Neural progenitor cell (in vitro differentiated cells): ENCODE results near the gene CCDC167. TPM values are rescaled to one million over a fixed set of nuclear protein-coding genes. Genes with fewer than 3 reads are reported as not detected.

Experiments
- DNase-seq: peaks from one replicate; pipeline ENCODE4 v3.0.0-alpha.2; 2016; ENCODE audit warnings: low spot score
- H2AFZ ChIP-seq: fragments of 200-600 bp; sonication (generic); replicated peaks from 2 replicates; pipeline ENCODE4 v1.6.1; 2016; ENCODE audit warnings: antibody characterized with exemption
- H3F3A ChIP-seq: fragments of 200-600 bp; sonication (generic); 2 replicates; pipeline ENCODE4 v1.6.1; 2016; ENCODE audit warnings: antibody characterized with exemption, low read depth
- H3K27ac ChIP-seq: fragments of 200-600 bp; sonication (generic); 2 replicates; pipeline ENCODE4 v1.5.1; 2016; ENCODE audit warnings: mild to moderate bottlenecking
- H3K27me3 ChIP-seq: fragments of 200-600 bp; sonication (generic); 2 replicates; pipeline ENCODE4 v1.6.1; 2016; ENCODE audit warnings: mild to moderate bottlenecking, moderate library complexity
- H3K36me3 ChIP-seq: fragments of 200-600 bp; sonication (generic); 2 replicates; pipeline ENCODE4 v1.5.1; 2016
- H3K4me1 ChIP-seq: fragments of 200-600 bp; sonication (generic); 2 replicates; pipeline ENCODE4 v1.6.1; 2016; ENCODE audit warnings: mixed run types
- H3K4me2 ChIP-seq: fragments of 200-600 bp; sonication (generic); 2 replicates; pipeline ENCODE4 v1.6.1; 2016
- H3K4me3 ChIP-seq: fragments of 200-600 bp; sonication (generic); 2 replicates; pipeline ENCODE4 v1.5.1; 2016
- H3K79me2 ChIP-seq: fragments of 200-600 bp; sonication (generic); 2 replicates; pipeline ENCODE4 v1.6.1; 2016; ENCODE audit warnings: low read depth
- H3K9ac ChIP-seq: fragments of 200-600 bp; sonication (generic); 2 replicates; pipeline ENCODE4 v1.6.1; 2016
- H3K9me3 ChIP-seq: fragments of 200-600 bp; sonication (generic); 2 replicates; pipeline ENCODE4 v1.5.1; 2016; ENCODE audit warnings: low read depth
- H4K20me1 ChIP-seq: fragments of 200-600 bp; sonication (generic); 2 replicates; pipeline ENCODE4 v1.6.1; 2016; ENCODE audit warnings: low read depth
- H3K27ac Mint-ChIP-seq: 3 replicates; pipeline ENCODE4 v1.8.0; 2021; ENCODE audit warnings: mixed read lengths
- H3K27me3 Mint-ChIP-seq: 2 replicates; pipeline ENCODE4 v1.8.0; 2022; ENCODE audit warnings: low read depth, mild to moderate bottlenecking, inconsistent platforms, moderate library complexity, mixed read lengths; ENCODE audit not compliant: insufficient read depth
- H3K36me3 Mint-ChIP-seq: 3 replicates; pipeline ENCODE4 v1.8.0; 2021; ENCODE audit warnings: mixed read lengths
- H3K4me1 Mint-ChIP-seq: 3 replicates; pipeline ENCODE4 v1.8.0; 2021; ENCODE audit warnings: mixed read lengths
- H3K4me3 Mint-ChIP-seq: 3 replicates; pipeline ENCODE4 v1.8.0; 2021; ENCODE audit warnings: mild to moderate bottlenecking, moderate library complexity, mixed read lengths
- H3K9me3 Mint-ChIP-seq: 3 replicates; pipeline ENCODE4 v1.8.0; 2020; ENCODE audit warnings: mixed read lengths
- CTCF ChIP-seq: fragments of 200-600 bp; sonication (generic); IDR thresholded peaks from 2 replicates; pipeline ENCODE4 v1.5.1; 2017; ENCODE audit warnings: antibody characterized with exemption, mild to moderate bottlenecking
- EZH2 ChIP-seq: fragments of 200-600 bp; sonication (generic); IDR thresholded peaks from 2 replicates; pipeline ENCODE4 v1.6.1; 2017; ENCODE audit warnings: antibody characterized with exemption, mild to moderate bottlenecking, moderate library complexity
- EZH2phosphoT487 ChIP-seq: fragments of 200-600 bp; sonication (generic); IDR thresholded peaks from 2 replicates; pipeline ENCODE4 v1.6.1; 2017; ENCODE audit warnings: antibody characterized with exemption
- total RNA-seq: library from RNA; depleted of rRNA; stranded (reverse); fragments of >200 nt; gene quantifications from 2 replicates; pipeline ENCODE4 v1.2.3, GENCODE V29; 2015; ENCODE audit warnings: low replicate concordance

CCDC167 gene
- total RNA-seq, 1 donor from 2014 or later, result 30.4 TPM

GRCh38 chr6:37456816-37457560 lies 42.7 kb downstream of the CCDC167 start:
- Mint-ChIP-seq H3K27me3 (peaks cover 3% of the 10 kb centered on the region), H3K4me3 (no peak overlapping the region), H3K4me1 (peaks cover 20% of the 10 kb centered on the region), H3K9me3 (no peaks in the 10 kb centered on the region), H3K36me3 (peaks cover 44% of the 10 kb centered on the region), H3K27ac (no peak overlapping the region)
- Histone ChIP-seq H3K4me2 (no peak overlapping the region), H3K27me3 (peaks cover 6% of the 10 kb centered on the region), H3K9me3 (no peaks in the 10 kb centered on the region), H3K4me1 (peaks cover 20% of the 10 kb centered on the region), H3K4me3 (no peak overlapping the region), H3K9ac (no peak overlapping the region), H3K27ac (no peak overlapping the region), H3F3A (peaks cover 33% of the 10 kb centered on the region), H3K79me2 (no peaks in the 10 kb centered on the region), H2AFZ (no peak overlapping the region), H4K20me1 (peaks cover 35% of the 10 kb centered on the region), H3K36me3 (peaks cover 8% of the 10 kb centered on the region)
- no peak for DNase-seq
- TF ChIP-seq CTCF (no peak), EZH2phosphoT487 (no peak), EZH2 (no peak)

- no peak for DNase-seq
- Histone ChIP-seq H3K4me2 (no peak overlapping the region), H3K4me1 (peaks cover 18% of the 10 kb centered on the region), H3K36me3 (no peaks in the 10 kb centered on the region), H2AFZ (no peak overlapping the region), H3K4me3 (no peak overlapping the region), H3K9ac (no peak overlapping the region), H3K79me2 (no peaks in the 10 kb centered on the region), H3K27me3 (peaks cover 6% of the 10 kb centered on the region), H3F3A (peaks cover 28% of the 10 kb centered on the region), H3K9me3 (no peaks in the 10 kb centered on the region), H4K20me1 (peaks cover 33% of the 10 kb centered on the region), H3K27ac (no peak overlapping the region)
- Mint-ChIP-seq H3K27me3 (peaks cover 2% of the 10 kb centered on the region), H3K4me3 (no peak overlapping the region), H3K36me3 (peaks cover 36% of the 10 kb centered on the region), H3K27ac (no peak overlapping the region), H3K4me1 (peaks cover 18% of the 10 kb centered on the region), H3K9me3 (no peaks in the 10 kb centered on the region)
- TF ChIP-seq CTCF (no peak), EZH2phosphoT487 (no peak), EZH2 (no peak)
Measured at GRCh38 chr6:37456126-37456525, 43.6 kb downstream of the CCDC167 start.

- TF ChIP-seq EZH2 (no peak), CTCF (no peak), EZH2phosphoT487 (no peak)
- H3K9me3 Mint-ChIP-seq, result no peaks in the 10 kb centered on the region
- Histone ChIP-seq H3K4me2 (no peak overlapping the region), H3K4me3 (no peak overlapping the region), H3K9ac (no peak overlapping the region), H2AFZ (no peak overlapping the region), H3K36me3 (no peaks in the 10 kb centered on the region), H3F3A (peaks cover 12% of the 10 kb centered on the region), H4K20me1 (peaks cover 17% of the 10 kb centered on the region), H3K27me3 (peaks cover 6% of the 10 kb centered on the region), H3K79me2 (no peaks in the 10 kb centered on the region), H3K4me1 (peaks cover 3% of the 10 kb centered on the region), H3K27ac (no peak overlapping the region), H3K9me3 (no peaks in the 10 kb centered on the region)
- no peak overlapping the region for H3K4me3 Mint-ChIP-seq
- H3K27ac Mint-ChIP-seq, result peak overlapping the region; percentile 58
- DNase-seq, result no peak
- peaks cover 4% of the 10 kb centered on the region for H3K4me1 Mint-ChIP-seq
- peaks cover 36% of the 10 kb centered on the region for H3K36me3 Mint-ChIP-seq
- no peaks in the 10 kb centered on the region for H3K27me3 Mint-ChIP-seq
Measured at GRCh38 chr6:37454420-37455140, 45.1 kb downstream of the CCDC167 start.
